CD4-positive, alpha-beta T cell treated with Interleukin-21 for 1 hour (primary cell): ENCODE measurements around the gene SOX6.
"Not testable (repeated sequence)": the region's sequence is repeated elsewhere in the genome, so short reads cannot be mapped to it uniquely, and the experiment has no call there.

Experiments
- DNase-seq: peaks from one replicate; pipeline ENCODE4 v3.0.0-alpha.2; 2020

SOX6 gene

DNA sequence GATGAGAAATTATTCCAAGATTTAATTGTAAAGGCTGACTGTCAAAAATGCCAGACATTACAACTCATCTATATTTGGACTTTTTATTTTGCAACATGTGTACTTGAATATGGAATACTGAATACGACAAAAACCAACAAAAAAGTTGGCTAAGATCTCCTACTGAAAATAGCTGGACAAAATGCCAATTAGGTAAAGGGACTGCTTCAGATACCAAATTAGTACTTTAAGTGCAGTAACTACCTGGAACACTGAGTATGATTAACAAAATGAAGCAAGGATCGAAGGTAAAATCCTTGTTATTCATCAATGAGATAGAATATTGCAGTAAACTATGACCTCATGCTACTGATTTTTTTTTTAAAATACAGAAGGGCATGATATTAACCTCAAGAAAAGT, 173.8 kb downstream of the SOX6 start:
- no peak for DNase-seq

DNA sequence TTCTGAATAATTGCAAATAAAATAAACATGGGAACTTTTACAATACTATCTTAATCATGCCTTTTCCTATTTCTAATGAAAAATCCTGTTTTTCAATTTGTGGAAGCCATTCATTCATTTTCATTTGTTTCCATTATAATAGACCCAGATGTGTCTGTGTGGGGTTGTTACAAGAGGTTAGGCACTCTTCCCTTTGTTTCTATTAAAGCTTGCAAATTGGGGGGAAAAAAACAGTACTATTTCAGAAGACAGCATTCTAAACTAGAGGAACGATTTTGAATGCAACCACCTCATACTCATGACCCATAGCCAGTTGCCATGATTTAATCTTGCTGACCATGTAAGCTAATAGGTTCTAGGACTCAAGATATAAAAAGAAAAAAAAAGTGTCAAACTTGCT, 175.5 kb downstream of the SOX6 start:
- DNase-seq, result no peak

DNA sequence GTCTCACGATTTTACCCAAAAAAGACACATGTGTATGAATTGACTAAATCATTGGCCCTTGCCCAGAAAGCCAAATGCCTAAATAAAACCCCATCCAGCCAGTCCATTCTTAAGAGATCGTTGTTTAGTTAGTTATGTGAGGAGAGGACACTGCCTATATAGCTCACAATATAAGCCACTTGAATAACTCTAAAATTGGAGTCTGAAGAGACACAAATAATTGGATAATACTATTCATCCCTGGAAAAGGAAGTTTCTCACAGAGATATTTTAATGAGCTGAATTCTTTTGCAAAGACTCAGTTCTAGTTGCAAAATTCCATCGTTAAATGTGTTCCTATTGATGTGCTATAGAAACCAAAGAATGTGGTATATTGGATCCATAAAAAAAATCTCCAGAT, 176.7 kb downstream of the SOX6 start:
- DNase-seq, result no peak

DNA sequence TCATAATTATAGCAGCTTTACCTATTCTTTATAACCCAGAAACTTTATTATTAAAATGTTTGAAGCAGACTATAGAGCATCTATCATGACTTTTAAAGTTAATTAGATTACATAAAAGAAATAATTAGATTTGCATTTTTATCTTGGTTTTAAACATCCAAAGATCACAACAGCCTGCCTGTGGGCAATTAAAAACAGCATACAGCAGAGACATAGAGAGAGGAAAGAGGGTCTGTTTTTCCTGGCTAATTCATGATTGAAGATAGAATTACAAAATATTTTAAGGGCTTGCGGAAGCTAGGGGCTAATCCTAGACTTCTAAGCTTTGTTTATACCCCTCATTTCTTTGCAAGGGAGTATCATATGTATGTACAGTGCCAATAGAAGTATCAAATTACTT, 178.1 kb downstream of the SOX6 start:
- DNase-seq, result no peak

DNA sequence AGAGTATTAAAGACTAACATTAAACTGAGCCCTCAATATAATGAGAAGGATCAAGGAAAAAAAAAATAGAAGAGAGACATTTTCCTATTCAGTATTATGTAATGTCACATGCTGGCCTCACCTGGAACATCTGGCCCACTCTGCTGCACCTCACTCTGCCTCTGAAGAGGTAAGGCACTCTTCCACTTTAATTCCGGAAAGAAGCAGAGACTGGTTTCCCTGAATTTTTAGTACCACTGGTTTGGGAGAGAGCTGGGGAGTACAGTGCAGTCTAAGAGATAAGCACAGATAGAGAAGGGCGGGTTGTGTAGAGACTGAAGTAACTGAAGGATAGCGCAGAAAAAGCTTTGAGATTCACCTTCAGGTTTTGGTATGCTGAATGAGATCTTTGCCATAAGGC, 178.7 kb downstream of the SOX6 start:
- no peak for DNase-seq

DNA sequence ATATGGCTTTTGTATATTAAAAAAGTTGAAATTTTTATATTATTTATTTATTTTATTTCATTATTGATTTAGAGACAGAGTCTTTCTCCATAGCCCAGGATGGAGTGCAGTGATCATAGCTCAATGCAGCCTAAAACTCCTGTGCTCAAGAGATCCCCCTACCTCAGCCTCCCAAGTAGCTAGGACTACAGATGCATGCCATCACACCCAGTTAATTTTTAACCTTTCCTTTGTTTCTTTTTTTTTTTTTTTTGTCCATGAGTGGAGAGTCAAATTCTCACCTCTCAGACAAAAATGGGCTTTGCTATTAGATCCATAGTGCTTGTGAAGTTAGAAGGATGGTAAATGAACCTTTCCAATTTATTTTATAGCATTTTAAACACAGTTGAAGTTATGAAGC, 182.5 kb downstream of the SOX6 start:
- no peak for DNase-seq

DNA sequence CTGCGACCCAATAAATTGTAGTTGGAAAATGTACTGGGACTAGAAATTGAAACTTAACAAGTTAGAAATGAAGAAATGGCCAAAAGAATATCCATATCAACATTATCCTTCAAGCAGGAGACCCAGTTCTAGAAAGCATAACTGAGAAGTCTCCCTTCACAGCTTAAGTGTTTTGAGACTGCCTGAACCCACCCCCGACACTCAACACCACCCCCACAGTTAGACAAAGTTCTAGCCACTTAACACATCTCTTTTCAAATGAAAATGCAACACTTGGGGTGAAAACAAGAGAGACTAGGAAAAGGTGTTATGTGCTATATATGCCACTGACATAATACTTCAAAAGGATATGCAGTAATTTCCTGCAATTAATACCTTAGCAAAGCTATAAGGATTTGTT, 184.5 kb downstream of the SOX6 start:
- no peak for DNase-seq

DNA sequence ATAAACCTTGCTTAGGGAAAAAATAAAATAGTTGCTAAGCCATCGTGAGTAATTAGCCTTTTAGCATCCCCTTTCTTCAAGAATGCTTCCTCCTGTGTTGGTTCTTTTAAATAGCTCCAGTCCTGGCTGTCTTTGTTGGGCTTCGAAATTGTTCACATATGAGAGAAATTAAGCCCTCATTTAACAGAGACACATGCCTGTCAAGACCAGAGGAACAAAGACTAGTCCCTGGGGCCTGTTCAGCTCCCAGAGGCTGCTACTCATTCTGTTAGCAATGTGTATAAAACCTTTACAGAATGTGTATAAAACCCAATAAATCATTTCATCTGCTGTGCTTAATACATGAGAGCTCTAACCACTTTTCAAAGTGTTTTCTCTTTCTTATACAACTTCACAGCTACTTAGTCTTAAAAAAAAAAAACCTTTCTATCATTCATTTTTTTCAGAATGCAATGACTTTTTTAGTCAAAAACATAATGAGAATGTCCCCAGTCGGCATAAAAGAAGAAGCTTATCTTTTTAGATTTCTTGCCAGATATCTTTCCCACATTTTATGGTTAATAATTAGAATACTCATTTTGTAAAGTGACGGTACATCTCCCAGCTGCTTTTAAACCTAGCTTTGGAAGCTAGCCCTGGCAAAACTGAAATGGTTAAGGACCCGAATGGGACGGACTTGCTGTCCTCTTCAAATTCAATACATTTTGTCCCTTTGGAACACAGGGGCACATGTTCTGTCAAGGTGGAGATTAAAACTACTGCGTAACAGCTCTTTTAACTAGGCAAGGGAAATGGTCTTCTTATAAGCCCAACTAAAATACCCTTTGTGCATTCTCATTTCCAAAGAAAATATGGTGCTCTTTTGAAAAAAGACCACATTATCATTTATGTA, 186.1 kb downstream of the SOX6 start:
- no peak for DNase-seq

DNA sequence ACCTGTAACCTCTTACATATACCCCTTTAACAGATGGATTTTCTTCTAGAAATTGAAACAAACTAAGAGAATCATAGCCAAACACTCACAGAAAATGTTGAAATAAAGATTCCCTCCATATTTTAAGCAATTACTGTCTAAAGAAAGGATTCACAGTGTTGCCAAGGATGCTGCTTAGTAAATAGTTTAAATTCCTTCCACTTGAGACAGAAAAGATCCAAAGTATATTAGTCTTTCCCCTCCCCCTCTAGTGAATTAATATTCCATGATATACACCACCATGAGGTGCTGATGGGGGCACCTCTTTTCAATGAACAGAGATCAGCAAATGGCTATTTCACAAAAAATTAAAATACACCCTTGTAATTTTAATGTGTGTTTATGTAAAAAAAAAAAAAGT, 186.8 kb downstream of the SOX6 start:
- no peak for DNase-seq

DNA sequence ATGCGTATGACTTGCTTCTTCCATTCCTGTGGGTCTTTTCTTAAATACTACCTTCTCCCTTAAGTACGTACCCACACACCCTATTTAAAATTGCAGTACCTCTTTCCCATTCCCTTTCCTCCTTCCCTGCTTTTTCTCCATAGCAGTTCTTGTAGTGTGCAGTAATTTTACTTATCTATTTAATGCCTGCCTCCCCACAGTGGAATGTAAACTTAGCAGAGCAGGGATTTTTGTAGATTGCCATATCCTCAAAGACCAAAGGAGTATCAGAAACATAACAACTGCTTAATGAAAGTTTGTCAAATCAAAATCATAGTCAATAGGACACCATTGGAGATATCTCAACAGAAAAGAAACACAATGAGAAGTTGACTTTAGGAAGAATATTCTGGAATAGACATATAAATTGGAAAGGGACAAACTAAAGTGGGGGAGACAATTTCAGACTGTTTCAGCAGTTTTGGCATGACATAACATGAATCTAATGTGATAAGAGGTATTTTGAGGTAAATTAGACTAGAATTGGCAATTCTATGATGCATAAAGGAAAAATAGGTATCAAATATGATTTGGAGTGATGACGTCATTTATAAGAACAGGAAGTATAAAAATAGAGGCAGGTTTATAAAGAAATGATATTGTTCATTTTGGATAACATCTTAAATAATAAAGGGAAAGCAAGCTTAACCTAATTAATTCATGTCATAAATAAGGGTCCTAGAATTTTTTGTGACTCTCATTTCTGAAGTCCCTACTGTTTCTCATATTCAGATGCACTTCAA, 188.4 kb downstream of the SOX6 start:
- no peak for DNase-seq

DNA sequence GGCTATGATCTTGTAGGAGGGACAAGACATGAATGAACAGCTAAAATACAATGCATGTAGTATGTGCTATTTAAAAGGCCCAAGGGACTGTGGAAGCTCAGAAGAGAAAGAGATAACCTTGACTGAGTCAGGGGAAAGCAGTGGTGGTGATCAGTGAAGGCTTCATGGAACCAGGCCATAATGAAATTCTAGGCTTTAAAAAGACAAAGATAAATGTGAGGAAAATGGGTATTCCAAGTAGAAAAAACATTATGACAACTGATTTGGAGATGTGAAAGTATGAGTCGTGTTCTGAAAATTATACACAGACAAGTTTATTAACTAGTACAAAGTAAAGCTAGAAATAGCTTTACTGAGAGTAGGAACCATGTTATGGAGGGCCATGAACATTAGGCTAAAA, 189.8 kb downstream of the SOX6 start:
- DNase-seq, result no peak

DNA sequence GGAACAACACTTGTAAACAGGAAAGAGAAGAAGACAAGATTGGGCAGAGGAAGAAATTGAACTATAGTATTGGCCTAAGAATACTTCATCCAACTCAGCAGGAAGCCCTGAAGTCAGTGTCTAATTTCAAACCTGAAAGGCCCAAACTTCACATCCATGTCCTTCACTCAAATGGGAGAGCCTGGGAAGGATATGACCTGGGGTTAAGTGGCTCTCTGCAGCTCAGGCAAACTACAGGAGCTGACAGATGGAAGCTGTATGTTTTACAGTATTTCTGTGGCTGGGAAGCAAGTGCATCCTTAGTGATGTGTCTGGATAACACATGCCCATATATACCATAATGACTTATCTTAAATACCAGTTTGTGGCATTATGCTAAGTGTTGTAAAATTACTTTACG, 196.2 kb downstream of the SOX6 start:
- DNase-seq, result no peak

DNA sequence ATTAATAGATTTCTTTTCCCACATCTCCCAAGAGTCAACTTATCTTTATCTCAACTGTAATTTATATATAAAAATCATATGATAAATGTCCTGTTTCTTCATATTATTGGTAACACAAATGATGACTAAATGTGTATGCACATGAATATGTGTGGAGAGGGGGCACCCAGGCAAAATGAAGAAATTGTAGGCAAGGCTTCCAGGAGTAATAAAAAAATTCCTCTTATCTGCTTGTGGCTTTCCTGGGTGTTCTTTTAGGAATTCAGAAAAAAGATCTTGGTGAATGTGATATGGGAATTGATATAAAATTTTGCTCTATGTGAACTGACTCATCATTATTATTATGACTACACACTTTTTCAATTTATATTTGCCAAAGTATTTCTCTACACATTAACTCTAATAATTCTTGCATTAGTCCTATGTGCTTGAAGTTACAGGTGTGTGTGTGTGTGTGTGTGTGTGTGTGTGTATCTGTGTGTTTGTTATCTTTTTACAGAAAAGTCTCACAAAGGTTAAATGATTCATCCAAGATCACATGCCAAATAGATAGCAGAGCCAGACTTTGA, 197.8 kb downstream of the SOX6 start:
- no peak for DNase-seq

DNA sequence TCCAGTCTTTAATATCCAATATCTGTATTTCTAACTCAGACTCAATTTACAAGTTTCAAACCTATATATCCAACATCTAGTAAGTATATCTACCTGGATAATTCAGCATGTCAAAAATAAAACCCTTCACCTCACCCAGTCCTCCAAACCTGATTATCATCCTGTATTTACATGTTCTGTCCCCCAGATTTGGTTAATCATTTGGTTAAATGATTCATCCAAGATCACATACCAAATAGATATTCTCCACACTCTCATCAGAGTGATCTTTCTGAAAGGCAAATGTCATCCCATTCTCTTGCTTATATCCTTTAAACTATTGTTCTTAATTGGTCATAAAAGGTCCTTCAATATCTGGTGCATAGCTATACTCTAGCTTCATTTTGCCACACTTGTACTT, 199.0 kb downstream of the SOX6 start:
- no peak for DNase-seq

DNA sequence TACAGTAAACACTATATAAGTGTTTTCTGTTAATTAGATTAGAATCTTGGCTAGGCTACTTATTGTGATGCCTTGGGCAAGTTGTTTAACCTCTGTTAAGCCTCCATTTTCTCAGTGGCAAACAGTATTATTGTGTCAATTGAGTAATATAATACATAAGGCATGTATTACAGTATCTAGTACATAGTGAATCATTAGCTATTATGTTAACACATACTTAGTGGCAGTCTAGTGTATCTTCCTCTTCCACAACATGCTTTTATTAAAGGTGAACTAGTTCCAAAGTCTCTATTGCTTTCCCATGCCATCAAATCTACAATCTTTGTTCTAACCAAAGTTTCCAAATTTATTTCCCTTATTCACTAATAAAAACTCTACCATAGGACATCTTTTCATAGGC, 200.9 kb downstream of the SOX6 start:
- DNase-seq, result no peak

DNA sequence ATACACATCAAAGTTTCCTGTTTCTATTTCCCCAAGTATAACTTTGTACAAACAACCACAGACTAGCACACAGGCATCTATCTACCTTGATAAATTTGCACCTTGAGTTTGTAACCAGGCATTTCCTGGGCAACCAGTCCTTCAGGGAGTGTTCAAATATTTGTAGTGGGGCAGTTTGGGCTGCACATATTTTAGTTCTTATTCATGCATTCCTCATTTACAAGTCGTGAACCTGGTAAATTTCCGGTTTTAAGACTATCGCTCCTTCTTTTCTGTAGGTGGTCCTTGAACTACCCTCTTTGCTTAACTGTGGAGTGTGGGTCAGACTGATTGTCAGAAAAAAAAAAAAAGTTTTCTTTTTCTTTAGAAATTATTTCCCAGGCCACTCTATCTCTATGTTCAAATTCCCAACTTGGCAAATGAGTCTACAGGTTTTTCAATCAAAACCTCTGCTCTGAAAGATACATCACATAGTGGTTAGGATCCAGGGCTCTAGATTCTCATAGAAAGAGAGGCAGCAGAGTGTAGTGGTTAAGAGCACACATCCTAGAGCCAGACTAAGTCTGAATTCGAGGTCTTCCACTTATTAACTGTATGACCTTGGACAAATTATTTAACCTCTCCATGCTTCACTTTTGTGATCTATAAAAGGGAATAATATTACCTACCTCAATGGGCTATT, 201.5 kb downstream of the SOX6 start:
- DNase-seq, result no peak

DNA sequence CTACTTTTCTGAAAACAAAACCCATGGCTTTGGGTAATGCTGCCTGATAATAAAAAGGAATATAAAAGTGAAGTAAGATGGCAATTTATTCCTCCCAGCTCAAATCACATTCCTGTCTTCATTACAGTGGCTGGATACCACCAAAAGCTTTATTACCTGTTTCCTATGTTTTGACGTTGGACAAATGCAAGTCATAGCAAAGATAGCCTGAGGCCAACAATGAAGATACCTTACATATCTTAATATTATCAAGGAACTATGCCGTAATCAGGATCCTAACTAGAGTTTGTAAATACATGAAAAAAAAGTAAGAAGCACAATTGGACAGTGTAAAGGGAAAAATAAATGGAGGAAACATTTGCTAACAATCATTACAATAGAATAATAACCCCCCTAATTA, 202.4 kb downstream of the SOX6 start:
- DNase-seq, result no peak

DNA sequence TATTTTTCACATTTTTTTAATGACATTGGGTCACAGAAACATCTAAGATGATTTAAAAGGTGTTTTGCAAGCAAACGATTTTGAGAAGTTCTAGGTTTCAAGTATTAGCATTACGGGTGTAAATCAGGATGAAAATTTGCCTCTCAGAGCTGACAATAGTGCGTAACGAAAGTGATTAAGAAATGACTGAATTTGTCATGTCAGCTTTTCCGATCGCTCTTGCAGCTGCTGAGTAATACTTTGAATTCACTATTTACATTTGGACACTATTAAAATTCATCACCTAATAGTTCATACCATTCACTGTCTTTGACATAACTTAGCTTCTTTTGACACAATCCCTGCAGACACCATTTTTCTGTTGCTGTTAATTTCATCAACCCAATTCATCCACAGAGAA, 205.2 kb downstream of the SOX6 start:
- DNase-seq, result no peak

DNA sequence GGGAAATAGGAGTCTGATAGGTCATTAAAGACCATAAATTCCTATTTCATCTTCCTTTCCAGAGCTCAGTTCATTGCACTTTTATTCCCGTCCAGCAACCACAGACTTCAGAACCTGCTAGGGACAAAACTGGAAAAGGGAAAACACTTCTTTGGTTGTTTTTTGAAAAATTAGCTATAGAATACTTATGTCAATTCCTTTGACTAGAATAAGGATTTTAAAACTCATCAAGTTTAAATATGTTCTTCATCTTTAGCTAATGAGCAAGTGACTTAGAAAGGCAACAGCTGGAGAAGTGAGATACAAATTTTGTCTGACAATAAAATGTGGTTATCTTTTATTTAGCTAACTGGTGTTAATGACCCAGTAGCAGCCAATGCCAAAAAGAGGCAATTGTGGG, 206.9 kb downstream of the SOX6 start:
- DNase-seq, result no peak

DNA sequence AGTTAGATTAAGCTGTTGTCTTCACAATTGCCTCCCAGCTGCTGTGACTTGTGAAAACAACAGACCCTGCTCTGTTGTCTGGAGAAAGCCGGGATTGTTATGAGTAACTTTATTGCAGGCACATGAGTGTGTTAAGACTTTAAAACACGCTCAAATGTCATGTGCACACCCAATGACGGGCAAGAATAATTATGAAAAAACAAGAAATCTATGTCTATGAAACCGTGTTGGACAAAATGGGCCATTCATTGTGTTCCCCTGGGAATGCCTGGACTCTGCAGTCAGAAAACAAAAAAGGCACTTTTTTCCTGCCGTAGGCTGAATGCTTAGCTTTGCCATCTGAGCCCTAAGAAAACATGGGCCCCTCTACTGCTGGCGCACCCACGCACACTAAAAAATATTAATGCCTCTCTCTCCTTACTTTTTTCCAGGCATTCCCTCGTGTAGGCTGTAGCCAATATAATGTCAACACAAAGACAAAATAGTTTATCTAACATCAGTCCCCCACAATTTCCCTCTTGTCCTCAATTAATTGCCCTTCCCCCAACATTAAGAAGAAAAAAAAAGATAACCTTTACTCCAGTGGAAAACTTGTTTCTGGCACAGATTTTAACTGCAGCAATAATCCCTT, 207.9 kb downstream of the SOX6 start:
- no peak for DNase-seq

DNA sequence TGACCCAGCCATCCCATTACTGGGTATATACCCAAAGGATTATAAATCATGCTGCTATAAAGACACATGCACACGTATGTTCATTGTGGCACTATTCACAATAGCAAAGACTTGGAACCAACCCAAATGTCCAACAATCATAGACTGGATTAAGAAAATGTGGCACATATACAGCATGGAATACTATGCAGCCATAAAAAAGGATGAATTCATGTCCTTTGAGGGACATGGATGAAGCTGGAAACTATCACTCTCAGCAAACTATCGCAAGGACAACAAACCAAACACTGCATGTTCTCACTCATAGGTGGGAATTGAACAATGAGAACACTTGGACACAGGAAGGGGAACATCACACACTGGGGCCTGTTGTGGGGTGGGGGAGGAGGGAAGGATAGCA, 209.4 kb downstream of the SOX6 start:
- DNase-seq, result not testable (repeated sequence)

DNA sequence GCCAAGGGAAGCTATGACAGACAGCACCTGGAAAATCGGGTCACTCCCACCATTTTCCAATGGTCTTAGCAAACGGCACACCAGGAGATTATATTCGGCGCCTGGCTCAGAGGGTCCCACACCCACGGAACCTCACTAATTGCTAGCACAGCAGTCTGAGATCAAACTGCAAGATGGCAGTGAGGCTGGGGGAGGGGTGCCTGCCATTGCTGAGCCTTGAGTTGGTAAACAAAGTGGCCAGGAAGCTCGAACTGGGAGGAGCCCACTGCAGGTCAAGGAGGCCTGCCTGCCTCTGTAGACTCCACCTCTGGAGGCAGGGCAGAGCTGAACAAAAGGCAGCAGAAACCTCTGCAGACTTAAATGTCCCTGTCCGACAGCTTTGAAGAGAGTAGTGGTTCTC, 214.7 kb downstream of the SOX6 start:
- not testable (repeated sequence) for DNase-seq

DNA sequence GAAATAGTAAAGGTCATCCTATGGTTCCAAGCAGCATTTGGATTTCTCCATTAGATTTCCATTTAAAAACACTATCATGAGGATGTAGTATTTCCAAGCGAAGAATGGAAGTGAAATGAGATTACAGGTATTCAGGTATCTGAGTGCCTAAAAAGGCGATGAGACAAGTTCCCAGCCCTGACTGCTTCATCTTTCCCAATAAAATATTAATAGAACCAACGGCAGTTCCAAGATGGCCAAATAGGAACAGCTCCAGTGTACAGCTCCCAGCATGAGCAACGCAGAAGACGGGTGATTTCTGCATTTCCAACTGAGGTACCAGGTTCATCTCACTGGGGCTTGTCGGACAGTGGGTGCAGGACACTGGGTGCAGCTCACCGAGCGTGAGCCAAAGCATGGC, 215.2 kb downstream of the SOX6 start:
- not testable (repeated sequence) for DNase-seq
